Esophagus muscularis mucosa (tissue), 3 donors: Measurements from ENCODE around the gene TMEM238.

ENCODE experiments used
- EP300 ChIP-seq: sonication (generic); formaldehyde crosslinking; IDR thresholded peaks from one replicate; pipeline ENCODE4 v1.6.1; 2017; ENCODE audit warnings: antibody characterized with exemption
- TF ChIP-seq, protein P1 (sequence below), 3 experiments: fragments of 200-600 bp in 2 of 3; fragments of 450-650 bp in 1 of 3; sonication (generic) in 2 of 3; IDR thresholded peaks; one replicate each; pipeline ENCODE4 v1.5.1; 2017 to 2019; ENCODE audit warnings: antibody characterized with exemption in 3 of 3, mild to moderate bottlenecking in 2 of 3, moderate library complexity in 1 of 3

DNA sequence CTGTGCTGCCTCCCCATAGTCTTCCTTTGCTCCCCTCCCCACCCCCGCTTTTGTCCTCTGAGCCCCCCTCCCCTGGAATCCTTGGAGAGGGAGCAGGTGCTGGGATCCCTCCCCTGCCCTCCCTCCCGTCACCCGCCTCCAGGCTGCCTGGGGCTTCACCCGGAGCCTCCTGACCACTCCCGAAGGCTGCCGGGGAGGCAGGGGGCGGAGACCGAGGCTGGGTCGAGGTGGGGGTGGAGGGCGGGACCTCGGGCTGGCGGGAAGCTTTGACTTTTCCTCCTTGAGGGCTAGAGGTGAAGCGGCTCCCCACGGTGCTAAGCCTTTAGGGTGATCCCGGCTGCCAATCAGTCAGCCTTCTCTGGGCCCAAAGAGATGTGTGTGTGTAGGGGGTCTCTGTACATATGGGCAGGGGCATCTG is 42.9 kb downstream of the TMEM238 start:
- TF ChIP-seq, protein P1, sequence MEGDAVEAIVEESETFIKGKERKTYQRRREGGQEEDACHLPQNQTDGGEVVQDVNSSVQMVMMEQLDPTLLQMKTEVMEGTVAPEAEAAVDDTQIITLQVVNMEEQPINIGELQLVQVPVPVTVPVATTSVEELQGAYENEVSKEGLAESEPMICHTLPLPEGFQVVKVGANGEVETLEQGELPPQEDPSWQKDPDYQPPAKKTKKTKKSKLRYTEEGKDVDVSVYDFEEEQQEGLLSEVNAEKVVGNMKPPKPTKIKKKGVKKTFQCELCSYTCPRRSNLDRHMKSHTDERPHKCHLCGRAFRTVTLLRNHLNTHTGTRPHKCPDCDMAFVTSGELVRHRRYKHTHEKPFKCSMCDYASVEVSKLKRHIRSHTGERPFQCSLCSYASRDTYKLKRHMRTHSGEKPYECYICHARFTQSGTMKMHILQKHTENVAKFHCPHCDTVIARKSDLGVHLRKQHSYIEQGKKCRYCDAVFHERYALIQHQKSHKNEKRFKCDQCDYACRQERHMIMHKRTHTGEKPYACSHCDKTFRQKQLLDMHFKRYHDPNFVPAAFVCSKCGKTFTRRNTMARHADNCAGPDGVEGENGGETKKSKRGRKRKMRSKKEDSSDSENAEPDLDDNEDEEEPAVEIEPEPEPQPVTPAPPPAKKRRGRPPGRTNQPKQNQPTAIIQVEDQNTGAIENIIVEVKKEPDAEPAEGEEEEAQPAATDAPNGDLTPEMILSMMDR (IDR thresholded peaks at IDR 0.05), result no peak
- TF ChIP-seq EP300, result no peak
